NCI-H345 treated with DMSO at 0.1 percent for 48 hours (cell line): ENCODE data around the gene NCK2.

Experiments
- DNase-seq: peaks from one replicate; lab custom pipeline; 2025; ENCODE audit not compliant: unreplicated experiment; lab: John Stamatoyannopoulos, UW

NCK2 gene

DNA sequence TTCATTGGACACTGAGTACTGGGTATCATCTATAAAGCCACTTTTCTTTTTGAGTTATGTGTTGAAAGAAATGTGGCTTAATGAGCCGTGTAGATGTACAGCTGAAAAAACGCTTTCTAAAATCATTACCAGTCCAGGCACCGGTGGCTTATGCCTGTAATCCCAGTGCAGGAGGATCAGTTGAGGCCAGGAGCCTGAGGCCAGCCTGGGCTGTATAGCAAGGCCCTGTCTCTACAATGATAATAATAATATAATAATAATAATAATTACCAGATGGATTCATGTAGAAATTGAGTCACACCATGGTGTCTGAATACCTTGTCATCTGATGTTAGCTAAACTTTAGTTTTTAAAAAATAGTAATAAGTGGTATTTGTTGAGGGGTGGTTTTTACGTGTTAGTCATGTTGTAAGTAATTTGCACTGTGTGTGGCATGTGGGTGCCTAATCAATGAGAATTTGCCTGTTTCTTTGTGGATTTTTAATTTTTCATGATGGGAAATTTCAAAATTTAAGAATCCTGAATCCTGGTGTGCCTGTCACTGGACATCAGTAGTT, 30.1 kb downstream of the NCK2 start:
- no peak for DNase-seq

DNA sequence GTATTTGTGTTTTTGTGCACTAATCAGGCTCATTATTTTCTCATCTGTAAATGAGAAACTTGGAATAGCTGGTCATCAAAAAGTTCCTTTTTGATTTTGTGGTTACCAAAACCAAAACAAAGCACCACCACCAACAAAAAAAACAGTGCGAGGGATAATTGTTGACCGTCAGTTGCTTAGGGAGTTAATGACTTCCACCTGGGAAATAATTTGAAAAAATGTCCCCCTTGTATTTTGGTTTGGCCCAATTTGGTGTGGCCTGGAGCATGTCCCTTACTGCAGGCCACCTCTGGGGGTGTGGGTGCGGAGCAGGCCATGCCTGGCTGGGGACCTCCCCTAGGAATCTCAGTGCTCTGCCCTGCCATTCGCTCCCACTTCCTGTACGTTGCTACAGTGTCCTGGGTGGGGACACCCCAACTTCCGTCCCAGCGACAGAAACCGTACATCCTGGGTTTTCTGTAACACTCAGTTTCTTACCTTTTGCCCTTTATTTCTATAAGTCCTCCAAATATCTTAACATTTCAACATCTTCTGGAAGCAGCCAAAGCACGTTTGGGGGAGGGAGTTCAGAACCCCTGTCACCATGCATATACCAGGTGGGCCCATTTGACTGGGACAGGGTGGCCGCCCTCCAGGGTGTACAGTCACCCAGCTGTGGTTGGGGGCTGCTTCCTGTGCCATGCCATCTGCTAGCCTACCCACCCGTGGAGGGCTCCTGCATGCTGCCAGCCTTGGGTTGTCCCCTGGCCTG, 31.3 kb downstream of the NCK2 start:
- no peak for DNase-seq

DNA sequence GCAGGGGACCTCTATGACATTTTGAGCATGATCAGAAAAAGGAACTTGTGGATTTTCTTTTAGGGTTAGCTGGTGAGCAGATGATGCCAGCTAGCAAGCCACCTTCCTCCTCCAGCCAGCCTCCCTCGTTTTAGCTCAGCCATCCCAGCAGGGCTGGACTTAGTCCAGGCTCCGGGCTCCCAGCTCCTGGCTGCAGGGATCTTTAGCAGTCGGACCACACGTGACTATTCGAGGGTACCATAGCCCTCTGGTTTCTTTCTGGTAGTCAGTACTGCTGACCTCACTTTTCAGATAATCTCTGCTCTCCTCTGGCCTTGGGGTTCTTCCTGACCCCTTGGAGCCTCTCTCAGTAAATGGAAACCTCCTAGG, 31.8 kb downstream of the NCK2 start:
- no peak for DNase-seq

DNA sequence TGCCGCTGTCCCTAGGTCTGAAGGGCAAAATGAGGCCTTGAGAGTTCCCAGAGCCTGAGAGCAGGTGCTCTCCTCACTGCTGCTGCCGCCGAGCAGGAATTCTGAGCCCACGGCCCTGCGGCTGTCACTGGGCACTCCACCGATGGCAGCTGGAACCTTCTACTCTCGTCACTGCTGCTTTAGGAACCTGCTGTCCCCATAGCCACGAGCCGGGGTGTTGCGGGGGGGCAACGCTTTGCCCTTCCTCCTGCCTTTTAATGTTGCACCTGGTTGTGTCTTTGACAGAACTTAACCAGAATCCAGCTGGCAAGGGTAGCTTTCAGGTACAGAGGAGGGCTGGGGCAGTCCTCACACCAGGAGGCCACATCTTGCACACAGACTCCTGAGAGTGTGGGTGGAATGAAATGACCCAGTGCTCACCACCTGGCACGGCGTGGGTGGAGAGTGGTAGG, 32.3 kb downstream of the NCK2 start:
- DNase-seq, result no peak

DNA sequence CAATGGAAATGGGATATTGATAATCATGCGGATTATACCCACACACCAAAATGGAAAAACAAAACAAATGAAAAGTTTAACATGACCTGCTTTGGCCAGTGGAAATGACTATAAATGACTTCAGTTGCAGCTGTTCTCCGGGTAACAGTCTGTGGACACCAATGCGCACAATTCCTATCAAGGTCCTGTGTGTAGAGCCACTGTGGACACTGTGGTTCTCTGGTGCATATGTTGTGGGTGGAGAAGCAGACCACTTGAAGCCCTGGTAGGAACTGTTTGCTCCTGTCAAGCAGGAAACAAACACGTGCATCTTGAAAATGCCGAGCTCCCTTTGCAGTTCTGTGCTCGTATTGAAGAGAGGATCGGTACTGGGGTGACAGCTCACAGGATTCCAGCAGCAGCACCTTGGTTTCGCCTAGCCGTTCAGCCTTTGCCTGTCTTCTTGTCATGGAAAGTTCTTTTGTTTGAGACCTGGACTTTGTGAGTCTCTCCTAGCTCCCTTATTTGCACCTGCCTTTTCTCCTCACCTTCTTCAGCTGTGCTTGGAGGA, 32.9 kb downstream of the NCK2 start:
- DNase-seq, result no peak

DNA sequence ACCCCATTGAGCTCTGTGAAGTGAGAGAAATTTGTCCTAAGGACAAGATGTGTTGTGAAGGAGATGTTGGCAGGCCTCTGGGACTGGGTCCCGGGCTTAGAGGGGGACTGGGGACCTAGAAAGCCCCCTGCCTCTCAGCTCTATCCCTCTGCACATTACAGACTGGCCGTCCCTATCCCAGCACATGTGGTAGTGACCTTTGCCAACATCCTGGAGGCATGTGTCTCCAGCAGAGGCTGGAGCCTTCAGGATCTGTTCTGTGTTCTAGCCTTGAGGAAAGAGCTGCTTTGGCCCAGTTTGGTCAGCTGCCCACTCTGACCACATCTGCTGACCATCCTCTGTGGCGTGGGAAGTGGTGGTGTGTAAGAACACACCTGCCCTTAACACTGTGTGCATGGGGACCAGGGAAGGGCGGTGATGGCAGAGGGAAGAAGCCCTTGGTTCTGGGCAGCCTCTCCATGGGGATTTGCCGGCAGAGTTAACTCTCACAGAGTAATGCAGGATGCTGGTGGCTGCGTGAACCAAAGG, 33.4 kb downstream of the NCK2 start:
- no peak for DNase-seq

DNA sequence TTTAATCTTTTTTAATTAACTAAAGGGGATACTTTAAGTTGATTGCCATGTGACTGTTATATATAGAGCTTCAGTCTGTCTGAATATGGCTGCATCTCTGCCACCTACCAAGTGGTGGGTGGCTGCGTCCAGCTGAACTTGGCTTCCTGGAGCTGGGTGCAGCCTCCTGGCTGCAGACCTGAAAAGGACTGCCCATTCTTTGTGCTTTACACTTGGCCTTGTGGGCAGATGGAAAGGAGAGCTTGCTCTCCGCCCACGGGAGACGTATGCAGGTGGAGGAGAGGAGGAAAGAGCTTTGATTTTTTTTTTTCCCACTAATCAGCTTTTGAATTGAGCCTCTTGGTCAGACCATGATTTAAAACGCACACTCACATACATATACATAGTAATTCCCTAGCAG, 34.7 kb downstream of the NCK2 start:
- DNase-seq, result no peak

DNA sequence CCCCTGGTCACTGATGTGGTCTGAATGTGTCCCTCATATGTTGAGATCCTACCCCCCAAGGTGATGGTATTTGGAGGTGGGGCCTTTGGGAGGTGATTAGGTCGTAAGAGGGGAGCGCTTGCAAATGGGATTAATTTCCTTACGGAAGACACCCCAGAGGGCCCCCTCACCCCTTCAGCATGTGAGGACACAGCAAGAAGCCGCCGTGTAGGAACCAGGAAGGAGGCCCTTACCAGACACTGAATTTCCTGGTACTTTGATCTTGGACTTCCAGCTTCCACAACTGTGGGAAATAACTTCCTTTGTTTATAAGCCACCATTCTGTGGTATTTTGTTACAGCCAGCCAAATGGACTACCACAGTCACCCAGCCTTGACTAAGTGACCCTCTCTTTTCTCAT, 35.9 kb downstream of the NCK2 start:
- no peak for DNase-seq

DNA sequence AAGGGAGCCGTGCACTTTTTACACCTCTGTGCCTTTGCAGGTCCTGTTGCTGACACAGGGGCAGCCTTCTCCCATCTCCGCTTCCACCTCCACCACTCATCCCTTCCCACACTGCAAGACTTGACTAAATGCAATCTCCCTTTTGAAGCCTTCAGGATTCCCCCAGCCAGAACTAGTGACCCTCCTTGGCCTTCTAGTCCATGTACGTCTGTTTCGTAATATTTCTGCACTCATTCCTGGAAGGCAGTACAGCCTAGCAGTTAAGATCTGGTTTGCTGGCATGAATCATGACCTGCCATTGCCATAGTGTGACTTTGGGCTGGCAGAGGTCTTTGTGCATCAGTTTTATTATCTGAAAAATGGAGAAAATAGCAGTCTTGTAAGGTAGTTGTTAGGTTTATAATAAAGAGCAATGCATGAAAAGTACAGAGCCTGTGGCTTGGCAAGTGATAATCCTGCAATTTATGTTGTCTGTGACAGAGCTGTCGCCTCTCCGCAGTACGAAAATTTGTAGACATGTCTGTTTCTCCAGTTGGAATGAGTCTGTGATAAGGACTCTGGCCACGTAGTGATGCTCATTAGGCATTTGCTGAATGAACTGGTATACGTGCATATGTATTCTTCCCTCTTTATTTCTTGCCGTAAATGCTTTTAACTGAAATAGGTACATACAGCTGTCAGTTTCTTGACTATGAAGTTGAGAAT, 36.7 kb downstream of the NCK2 start:
- no peak for DNase-seq

DNA sequence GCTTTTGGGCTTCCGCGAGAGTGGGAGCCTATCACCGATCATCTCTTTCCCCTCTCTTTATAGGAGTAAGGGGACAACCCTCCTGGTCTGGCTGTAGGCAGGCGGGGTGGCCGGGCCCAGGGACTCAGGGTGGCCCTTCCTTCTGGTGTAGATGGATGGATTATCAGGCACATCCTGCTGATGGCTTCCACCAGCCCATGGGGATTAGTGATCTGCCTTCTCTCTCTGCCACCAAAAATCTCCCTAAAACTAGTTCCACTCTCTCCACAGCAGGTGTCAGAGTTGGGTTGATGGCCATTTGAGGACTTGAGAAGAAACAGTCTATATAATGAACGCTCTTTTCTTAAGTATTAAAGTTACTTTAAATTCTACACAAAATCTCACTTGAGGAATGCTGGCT, 37.4 kb downstream of the NCK2 start:
- DNase-seq, result no peak

DNA sequence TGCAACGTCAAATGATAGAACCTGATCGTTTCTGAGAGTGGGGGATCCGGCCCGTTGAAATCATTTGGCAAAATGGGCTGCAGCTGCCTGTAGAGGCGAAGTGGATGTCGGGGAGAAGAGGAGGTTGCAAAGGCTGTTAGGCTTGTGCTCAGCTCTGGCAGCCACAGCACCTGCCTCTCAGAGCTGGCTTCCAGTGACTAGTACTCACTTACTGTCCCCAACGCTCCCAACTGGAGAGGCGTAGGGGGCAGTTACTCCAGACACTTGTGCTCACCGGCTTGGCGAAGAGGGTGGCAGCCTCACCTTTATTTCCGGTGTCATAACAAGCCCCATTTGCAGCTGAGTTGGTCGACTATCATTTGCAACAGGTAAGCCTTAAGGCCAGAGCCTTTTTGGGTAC, 37.9 kb downstream of the NCK2 start:
- peak; percentile 23 for DNase-seq

DNA sequence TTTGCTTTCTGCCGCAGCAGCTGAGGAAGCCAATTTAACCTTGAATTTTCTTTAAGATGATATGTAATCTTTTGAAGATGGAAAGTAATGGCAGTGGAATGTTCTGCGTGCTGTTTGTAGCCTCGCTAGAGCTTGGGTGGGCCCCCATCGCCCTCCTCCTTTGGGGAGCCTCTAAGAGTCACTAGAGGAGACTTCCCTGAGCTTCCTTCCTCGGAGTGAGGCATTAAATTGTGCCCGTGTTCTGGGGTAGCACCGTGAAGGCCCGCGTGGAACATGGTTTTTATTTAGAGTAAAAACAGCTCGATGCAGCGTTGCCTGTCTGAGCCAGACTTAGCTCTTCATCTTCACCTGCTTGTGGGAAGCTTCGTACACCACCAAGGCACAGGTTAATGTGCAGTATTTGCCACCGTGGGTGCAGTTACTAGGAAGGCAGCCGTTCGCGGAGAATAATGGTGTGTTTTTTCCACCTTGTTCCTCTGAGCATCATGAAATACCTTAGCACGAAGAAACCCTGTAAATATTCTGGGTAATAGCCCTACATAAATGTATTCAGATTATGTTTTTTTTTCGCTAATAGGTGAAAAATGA, 38.5 kb downstream of the NCK2 start:
- DNase-seq, result no peak

DNA sequence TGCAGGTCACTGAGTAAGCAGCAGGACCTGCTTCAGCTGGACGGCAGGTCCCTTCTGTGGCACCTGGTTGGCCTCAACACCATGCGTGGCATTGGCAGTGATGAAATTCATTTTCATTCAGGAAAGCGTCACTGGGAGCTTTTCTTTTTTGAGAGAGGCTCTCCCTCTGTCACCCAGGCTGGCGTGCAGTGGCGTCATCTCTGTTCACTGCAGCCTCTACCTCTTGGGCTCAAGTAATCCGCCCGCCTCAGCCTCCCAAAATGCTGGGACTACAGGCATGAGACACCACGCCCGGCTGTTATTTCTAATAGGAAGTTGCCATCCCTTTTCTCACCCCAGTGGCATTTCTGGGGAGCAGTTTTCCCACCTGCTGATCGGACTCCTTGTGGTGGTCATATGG, 39.3 kb downstream of the NCK2 start:
- DNase-seq, result no peak

DNA sequence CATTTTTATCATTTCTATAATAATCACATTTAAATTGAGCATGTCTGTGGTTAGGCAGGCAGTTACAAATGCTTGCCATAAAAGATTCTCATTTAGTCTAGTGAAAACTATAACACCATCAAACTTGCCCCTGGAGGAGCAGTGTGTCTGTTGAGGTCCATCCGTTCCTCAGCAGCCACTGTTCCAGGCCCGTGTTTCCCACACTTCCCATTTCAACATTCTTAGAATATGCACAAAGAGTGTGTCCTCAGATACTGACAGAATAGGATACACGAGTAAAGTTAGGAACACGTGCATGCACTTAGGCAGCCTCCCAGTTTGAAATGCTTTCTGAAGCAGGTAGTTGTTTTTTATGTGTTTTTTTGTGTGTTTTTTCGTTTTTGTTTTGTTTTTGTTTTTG, 39.9 kb downstream of the NCK2 start:
- DNase-seq, result no peak

DNA sequence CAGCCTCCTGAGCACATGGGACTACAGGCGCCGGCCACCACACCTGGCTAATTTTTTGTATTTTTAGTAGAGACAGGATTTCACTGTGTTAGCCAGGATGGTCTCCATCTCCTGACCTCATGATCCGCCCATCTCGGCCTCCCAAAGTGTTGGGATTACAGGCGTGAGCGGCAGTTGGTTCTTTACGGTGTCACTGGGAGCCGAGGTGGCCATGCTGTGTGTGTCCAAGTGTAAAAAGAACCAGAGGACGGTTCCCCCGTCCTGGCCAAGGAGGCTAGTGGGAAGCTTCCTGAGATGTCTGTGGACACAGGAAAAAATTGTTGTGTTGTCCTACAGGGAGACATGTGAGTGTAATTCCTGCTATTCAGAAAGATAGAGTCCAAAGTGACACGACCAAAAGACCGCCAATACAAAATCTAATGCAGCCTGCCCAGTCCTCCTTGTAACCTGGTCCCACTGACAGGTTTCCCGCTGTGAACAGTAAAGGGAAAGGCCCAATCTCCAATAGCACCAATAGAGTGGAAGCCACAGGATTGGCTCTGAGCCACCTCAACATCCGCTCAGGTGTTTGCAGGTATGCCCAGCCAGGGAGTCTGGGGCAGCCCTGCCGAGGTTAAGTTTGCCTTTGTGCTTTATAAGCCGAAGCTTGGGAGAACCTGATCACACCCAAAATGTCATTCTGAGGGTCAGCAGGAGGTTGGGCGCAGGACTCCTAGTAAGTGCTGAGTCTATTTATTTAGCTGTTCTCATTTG, 40.6 kb downstream of the NCK2 start:
- DNase-seq, result no peak

DNA sequence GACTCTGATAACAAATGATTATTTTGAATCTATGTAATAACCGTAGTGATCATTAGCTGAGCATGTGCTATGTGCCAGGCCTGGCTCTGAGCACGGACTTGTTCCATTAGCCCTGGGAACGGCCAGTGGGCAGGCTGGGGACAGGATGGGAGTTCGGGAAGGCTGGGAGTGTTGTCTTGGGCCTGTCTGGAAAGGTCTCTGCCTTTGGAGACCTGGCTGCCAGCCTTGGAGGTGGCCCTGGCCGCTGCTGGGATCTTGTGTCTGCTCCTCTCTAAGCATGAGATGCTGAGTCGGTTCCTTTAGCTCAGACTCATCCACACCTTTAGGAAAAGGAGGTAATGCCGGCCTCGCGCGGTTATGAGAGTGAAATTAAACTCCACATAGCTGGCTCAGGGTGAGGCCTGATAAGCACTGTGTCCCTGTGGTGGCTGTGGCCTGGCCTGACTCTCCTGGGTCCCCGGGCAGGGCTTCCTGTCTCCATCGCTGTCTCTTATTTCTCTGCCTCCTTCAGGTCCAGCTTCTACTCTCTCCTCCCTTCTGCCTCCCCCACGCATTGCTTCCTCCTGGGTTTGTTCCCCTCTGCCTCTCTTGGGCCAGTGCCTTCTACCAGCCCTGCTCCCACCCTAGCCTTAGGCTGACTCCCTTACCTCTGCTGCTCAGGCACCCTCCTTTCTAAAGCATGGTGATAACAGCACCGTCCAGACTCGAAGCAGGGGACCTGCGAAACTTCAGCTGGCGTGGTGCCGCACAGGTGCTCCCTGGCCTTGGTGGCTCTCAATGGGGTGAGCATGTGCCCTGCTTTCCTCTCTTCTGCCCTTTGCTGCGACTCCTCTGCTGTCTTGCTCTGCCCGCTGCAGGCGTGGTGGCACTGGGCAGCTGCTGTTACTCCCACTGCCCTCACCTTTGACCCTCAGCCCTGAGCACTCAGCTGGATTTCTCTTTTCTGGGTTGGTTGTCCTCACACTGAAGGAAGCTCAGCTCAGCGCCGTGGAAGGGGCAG, 41.8 kb downstream of the NCK2 start:
- DNase-seq, result no peak

DNA sequence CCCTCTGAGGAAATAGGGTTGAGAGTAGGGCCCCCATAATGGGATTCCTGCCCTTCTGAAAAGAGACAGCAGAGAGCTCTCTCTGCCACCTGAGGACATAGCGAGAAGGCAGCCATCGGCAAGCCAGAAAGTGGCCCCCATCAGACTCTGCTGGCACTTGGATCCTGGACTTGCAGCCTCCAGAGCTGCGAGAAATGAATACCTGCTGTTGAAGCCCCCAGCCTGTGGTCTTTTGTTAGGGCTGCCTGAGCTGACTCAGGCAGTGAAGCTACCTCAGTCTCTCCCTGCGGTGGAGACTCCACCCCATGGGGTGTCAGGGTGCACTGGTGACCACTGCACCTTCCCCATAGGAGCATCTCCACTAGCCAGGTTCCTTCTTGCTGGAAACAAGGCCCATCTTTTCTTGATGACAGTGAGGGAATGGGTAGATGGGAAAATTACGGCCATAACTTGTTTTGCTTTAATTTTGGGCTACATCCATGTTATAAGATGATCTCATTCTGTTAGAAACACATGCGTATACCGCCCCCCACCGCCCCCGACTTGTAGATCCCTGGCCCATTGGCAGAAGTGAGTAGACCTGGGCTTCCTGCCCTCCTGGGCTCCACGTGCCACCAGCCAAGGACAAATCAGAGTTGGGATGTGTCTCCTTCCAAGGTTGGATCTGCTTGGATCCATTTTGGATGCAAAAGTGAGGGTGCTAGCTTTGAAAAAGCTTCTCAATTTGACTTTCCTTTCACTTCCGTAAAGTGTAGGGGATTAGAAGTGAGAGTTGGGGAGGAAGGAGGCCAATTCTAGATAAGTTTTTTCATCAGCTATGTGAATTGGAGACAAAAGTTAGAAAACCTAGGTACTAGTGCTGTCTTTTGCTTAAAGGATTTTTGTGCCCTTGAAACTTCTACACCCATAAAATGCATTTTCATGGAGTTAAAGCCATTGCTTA, 42.9 kb downstream of the NCK2 start:
- no peak for DNase-seq

DNA sequence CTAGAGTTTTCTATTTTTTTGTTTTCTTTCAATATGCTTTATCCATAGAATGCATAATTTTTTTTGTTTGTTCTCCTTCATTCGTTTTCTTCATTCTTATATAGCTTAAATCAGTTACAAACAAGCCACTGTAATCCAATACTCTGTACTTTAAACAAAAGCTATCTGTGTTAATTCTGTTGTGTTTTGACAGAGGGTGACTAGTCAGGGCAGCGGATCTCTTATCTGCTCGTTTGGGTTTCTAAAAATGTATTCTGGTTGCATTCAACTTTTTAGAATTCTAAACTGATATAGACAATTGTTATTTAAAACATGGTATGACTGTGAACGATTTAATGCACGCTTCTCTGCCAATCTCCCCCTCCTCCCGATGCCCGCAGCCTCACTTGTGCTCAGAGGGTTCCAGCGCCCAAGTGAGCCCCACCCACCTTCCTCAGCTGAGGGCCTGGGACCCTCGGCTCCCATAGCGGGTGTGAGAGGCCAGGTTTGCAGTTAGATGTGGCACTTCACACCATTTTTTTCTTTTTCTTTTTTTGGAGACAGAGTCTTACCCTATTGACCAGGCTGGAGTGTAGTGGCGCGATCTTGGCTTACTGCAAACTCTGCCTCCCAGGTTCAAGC, 44.1 kb downstream of the NCK2 start:
- DNase-seq, result no peak
